A673 (cell line): ENCODE results near the gene CAPN13. TPM values are rescaled to one million over a fixed set of nuclear protein-coding genes. Genes with fewer than 3 reads are reported as not detected.

Experiments
- BruUV-seq: library from RNA; stranded (reverse); fragments of 400-500 nt; replicated peaks from 2 replicates; lab custom pipeline; 2021; lab: Mats Ljungman, UMichigan
- CTCF ChIA-PET: fragments of 300-600 bp; sonication (Branson Sonifier 250); formaldehyde crosslinking; loops from one replicate; lab custom pipeline; 2022; ENCODE audit warnings: antibody characterized with exemption; lab: Charles Lee
- POLR2A ChIA-PET: fragments of 300-600 bp; sonication (Branson Sonifier 250); formaldehyde crosslinking; loops from one replicate; lab custom pipeline; 2022; ENCODE audit warnings: antibody characterized with exemption; ENCODE audit not compliant: low non-redundant PET; lab: Charles Lee
- DNase-seq: peaks from one replicate; pipeline ENCODE4 v3.0.0-alpha.2; 2015; ENCODE audit warnings: low spot score
- H3K27ac ChIP-seq: fragments of 200-600 bp; sonication (generic); 2 replicates; pipeline ENCODE4 v1.5.1; 2016; ENCODE audit warnings: mixed run types, low read depth, mild to moderate bottlenecking, mixed read lengths, antibody characterized with exemption, low read length; ENCODE audit not compliant: poor library complexity, severe bottlenecking
- H3K27me3 ChIP-seq: fragments of 200-600 bp; sonication (generic); replicated peaks from 2 replicates; pipeline ENCODE4 v1.6.1; 2017; ENCODE audit warnings: mixed run types, low read depth, mild to moderate bottlenecking, mixed read lengths, antibody characterized with exemption, low read length; ENCODE audit not compliant: insufficient read depth, poor library complexity
- H3K36me3 ChIP-seq: fragments of 200-600 bp; sonication (generic); 2 replicates; pipeline ENCODE4 v1.6.1; 2016; ENCODE audit warnings: mixed run types, mild to moderate bottlenecking, mixed read lengths, antibody characterized with exemption, low read length; ENCODE audit not compliant: insufficient read depth, poor library complexity, severe bottlenecking
- H3K4me1 ChIP-seq: fragments of 200-600 bp; sonication (generic); 2 replicates; pipeline ENCODE4 v1.6.1; 2017; ENCODE audit warnings: mixed run types, mild to moderate bottlenecking, mixed read lengths, antibody characterized with exemption, low read length; ENCODE audit not compliant: insufficient read depth, poor library complexity, severe bottlenecking
- H3K4me3 ChIP-seq: fragments of 200-600 bp; sonication (generic); 2 replicates; pipeline ENCODE4 v1.5.1; 2016; ENCODE audit warnings: low read depth, mixed run types, mild to moderate bottlenecking, mixed read lengths, low read length; ENCODE audit not compliant: poor library complexity, severe bottlenecking
- H3K9me3 ChIP-seq: fragments of 200-600 bp; sonication (generic); 2 replicates; pipeline ENCODE4 v1.6.1; 2016; ENCODE audit warnings: mixed run types, low read depth, mild to moderate bottlenecking, mixed read lengths, antibody characterized with exemption, low read length; ENCODE audit not compliant: poor library complexity, severe bottlenecking
- EZH2 ChIP-seq: fragments of 200-600 bp; sonication (generic); IDR thresholded peaks from 2 replicates; pipeline ENCODE4 v1.6.1; 2017; ENCODE audit warnings: borderline replicate concordance, low read depth, mild to moderate bottlenecking, mixed read lengths, antibody characterized with exemption, low read length; ENCODE audit not compliant: poor library complexity, severe bottlenecking
- intact Hi-C: fragments of 100-400 bp; cut with micrococcal nuclease; formaldehyde crosslinking; loops from one replicate; pipeline ENCODE4 v1.10.0; 2022; ENCODE audit not compliant: unreplicated experiment
- total RNA-seq: library from RNA; stranded (reverse); gene quantifications from 2 replicates; pipeline ENCODE4 v1.2.3, GENCODE V29; 2021
- TF ChIP-seq, protein P1 (sequence below): fragments of 300-800, 200-600 bp; sonication (generic); conservative IDR thresholded peaks from 2 replicates; pipeline ENCODE4 v1.5.1; 2017; ENCODE audit warnings: low read depth, mild to moderate bottlenecking, antibody characterized with exemption, low read length, moderate library complexity, mixed read lengths

CAPN13 gene
- total RNA-seq, 1 experiment from 2014 or later, result not detected

DNA sequence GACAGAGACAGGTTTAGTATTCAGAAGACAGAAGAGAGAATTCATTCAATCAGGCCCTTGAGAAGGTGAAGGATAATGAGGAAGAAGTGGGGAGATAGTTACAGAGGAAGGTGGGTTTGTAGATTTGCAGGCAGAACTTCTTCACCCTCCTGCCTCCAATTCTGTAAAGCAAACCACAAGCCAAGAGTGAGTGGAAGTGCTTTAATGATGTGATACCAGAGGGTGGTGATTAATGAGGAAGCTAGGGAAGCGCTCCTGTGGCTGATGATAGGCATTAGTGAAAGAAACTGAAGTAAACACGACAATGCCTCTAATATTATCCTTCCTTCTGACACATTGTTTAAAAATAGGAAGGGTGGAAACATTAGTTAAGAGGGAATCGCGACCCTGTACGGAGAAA, 78.2 kb downstream of the CAPN13 start:
- intact Hi-C loops, result no loop called here
- TF ChIP-seq, protein P1, sequence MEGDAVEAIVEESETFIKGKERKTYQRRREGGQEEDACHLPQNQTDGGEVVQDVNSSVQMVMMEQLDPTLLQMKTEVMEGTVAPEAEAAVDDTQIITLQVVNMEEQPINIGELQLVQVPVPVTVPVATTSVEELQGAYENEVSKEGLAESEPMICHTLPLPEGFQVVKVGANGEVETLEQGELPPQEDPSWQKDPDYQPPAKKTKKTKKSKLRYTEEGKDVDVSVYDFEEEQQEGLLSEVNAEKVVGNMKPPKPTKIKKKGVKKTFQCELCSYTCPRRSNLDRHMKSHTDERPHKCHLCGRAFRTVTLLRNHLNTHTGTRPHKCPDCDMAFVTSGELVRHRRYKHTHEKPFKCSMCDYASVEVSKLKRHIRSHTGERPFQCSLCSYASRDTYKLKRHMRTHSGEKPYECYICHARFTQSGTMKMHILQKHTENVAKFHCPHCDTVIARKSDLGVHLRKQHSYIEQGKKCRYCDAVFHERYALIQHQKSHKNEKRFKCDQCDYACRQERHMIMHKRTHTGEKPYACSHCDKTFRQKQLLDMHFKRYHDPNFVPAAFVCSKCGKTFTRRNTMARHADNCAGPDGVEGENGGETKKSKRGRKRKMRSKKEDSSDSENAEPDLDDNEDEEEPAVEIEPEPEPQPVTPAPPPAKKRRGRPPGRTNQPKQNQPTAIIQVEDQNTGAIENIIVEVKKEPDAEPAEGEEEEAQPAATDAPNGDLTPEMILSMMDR, result no peak
- TF ChIP-seq EZH2, result no peak
- Histone ChIP-seq H3K4me1 (no peaks in the 10 kb centered on the region), H3K9me3 (no peaks in the 10 kb centered on the region), H3K27me3 (peaks cover 23% of the 10 kb centered on the region), H3K27ac (no peak overlapping the region), H3K4me3 (no peak overlapping the region), H3K36me3 (no peaks in the 10 kb centered on the region)
- CTCF ChIA-PET, result no interaction called here
- no peak for DNase-seq
- POLR2A ChIA-PET, result no interaction called here
- no TSS peak for BruUV-seq

DNA sequence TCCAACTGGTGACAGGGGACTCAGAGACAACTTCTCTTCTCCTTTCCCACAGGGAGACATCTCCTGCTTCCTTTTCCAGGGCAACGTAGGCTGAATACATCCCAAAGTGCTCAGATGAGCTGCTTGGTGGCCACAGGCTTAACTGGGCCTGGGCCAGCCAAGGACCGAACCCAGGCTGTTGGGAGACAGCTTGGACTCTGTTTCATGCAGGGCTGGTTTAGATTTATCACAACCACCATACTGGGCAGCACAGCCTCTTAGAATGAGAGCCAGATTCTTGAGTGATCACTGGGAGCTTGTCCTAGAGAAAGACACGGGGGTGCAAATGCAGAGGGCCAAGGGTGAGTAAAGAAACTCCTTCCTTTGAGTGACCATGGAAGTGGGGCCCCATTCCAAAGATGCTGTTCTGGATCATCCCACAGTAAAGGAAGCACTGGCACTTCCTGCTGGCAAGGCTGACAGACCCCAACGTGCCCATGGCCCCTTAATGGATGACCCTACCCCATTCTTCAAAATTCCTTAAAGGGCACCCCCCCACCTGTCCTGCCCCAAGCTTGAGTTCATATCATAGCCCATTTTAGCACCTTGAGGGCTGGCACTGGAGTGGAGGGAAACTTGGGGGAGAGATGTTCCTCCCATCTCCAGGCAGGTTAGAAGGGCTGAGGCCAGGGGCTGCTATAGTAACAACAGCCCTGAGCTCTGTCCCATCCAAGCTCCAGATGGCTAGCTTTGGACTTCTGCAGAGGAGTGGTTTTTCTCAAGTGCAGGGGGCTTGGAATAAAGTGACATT, 84.1 kb downstream of the CAPN13 start:
- TF ChIP-seq EZH2, result no peak
- TF ChIP-seq, protein P1, result no peak
- Histone ChIP-seq H3K4me3 (no peak overlapping the region), H3K9me3 (no peaks in the 10 kb centered on the region), H3K27me3 (peaks cover 27% of the 10 kb centered on the region), H3K4me1 (no peaks in the 10 kb centered on the region), H3K36me3 (no peaks in the 10 kb centered on the region), H3K27ac (no peak overlapping the region)
- BruUV-seq, result no TSS peak
- ChIA-PET CTCF (no interaction called here), POLR2A (interaction anchor here (0.6 kb wide), 1 partner anchor 65 kb away, joined by 3 read pairs; no protein-coding TSS in a partner anchor)
- no peak for DNase-seq
- intact Hi-C loops, result no loop called here

DNA sequence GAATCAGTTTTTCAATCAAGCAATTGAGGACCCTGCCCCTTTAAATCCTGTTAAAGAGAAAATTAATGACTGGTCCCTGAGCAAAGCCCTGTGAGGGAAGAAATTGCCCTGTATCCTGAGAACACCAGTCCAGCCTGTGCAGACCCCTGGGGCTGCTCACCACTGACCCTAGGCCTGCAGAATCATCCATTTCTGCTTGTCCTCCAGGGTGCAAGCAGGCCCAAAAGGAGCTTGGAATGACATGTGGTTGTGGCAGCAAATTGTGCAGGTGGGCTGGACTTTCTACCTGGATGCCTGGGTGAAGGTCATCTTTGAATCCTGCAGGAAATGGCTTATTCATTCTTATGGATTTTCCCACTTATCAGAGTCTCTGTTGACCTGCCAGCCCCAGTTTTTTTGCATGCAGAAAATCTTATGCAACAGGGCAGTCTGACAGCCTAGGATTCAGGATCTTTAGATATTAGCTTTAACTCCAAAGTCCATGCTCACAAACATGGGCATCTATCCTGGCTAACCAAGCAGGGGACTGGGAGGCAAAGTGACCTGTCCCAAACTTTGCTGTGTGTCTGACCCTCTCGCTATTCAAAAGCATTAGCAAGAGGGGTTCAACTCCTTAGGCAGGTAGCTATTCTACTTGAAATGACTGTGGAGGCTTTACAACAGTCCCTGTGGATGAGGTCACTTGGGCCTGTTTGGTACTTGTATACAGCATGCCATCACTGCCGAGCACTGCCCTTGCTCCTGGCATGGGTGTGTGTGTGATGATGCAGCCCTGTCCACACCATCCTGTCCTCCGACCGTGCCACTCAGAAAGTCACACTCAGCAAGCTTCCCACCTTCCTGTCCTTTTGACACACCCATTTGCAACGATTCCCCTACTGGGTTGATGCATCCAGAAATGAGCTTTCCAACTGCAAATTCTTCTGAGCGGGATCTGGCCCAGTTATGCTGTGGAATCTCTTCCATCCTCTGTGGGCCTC, 85.3 kb downstream of the CAPN13 start:
- Histone ChIP-seq H3K27me3 (peaks cover 27% of the 10 kb centered on the region), H3K27ac (no peak overlapping the region), H3K36me3 (no peaks in the 10 kb centered on the region), H3K4me1 (no peaks in the 10 kb centered on the region), H3K4me3 (no peak overlapping the region), H3K9me3 (no peaks in the 10 kb centered on the region)
- BruUV-seq, result no TSS peak
- CTCF ChIA-PET, result no interaction called here
- POLR2A ChIA-PET, result interaction anchor here (0.6 kb wide), 1 partner anchor 66 kb away, joined by 3 read pairs; no protein-coding TSS in a partner anchor
- TF ChIP-seq, protein P1, result no peak
- TF ChIP-seq EZH2, result no peak
- intact Hi-C loops, result no loop called here
- DNase-seq, result no peak
